NCI-H748 (cell line): ENCODE results near the gene DECR2.
"Not testable (repeated sequence)": the region's sequence is repeated elsewhere in the genome, so short reads cannot be mapped to it uniquely, and the experiment has no call there.

Source experiments
- DNase-seq: peaks from one replicate; lab custom pipeline; 2025; ENCODE audit not compliant: unreplicated experiment; lab: John Stamatoyannopoulos, UW

The DECR2 gene

GRCh38 chr16:401468-402348 is at the start of gene DECR2:
Gene DECR2, plus strand, starts transcription at chr16:401885. Its CDS starts 79 bp downstream, at chr16:401964.
- DNase-seq = peak; percentile 85

DNA sequence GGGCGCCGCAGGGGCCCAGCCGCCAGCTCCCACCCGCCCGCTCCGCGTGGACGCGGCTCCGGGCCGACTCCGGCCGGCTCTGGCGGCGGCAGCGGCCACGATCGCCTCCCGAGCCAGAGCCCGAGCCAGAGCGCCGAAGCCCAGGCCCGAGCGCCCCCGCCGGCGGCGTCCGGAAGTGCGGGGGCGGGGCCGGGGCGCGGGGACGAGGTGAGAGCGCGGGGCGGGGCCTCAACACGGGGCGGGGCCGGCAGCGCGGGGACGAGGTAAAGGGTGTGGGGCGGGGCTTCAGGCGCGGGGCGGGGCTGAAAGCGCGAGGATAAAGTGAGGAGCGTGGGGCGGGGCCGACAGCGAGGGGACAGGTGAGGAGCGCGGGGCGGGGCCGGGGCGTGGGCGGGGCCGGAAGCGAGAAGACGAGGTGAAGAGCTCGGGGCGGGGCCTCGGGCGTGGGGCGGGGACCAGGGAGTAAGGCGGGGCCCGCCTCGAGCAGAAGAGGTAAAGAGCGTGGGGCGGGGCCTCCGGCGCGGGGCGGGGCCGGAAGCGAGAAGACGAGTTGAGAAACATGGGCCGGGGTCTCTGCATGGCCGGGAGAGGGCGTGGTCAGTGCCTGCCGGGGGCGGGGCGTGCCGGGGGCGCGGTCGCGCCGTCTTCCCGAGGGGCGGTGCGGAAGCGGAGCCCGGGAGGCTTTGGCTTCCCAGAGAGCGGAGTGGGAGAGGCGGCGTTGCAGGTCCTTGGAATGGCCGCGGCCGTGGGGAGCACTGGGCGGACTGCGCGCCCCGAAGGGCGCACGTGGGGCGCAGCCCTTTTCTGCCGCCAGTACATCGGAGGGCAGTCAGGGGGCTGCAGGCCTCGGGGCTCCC is 48.9 kb upstream of the DECR2 start, which contains the start of gene AXIN1:
Gene AXIN1 (minus strand): TSS at position 177 of the 857 bp plus-strand sequence. CDS start 5,698 bp downstream, outside the sequence.
- peak; percentile 95 for DNase-seq

GRCh38 chr16:353404-354290 is 48.0 kb upstream of the DECR2 start:
- no peak for DNase-seq

DNA sequence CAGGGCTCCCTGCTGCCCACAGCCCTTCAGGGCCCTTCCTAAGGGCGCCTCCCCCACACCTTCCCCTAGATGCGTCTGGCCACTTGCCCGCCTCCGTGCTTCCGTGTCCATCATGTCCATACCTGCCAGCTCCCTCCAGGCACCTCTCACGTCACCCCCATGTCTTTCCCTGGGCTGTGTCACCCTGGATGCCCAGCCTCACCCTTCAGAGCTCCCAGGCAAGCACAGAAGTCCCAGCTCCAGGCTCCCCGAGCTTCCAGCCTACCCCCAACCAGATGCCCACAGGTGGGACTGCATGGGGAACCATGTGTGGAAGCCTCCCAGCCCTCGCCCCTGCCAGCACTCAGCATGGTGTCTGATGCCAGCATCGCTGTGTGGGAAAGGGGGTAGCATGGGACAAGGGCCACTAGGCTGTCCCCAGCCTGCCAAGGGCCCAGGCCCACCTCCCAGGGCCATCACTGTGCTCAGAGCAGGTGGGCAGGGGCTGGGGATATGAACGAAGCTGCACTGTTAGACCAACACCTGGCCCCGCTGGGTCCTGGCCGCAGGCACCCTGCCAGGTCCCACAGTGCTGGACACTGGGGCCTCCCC is 47.3 kb upstream of the DECR2 start:
- no peak for DNase-seq

DNA sequence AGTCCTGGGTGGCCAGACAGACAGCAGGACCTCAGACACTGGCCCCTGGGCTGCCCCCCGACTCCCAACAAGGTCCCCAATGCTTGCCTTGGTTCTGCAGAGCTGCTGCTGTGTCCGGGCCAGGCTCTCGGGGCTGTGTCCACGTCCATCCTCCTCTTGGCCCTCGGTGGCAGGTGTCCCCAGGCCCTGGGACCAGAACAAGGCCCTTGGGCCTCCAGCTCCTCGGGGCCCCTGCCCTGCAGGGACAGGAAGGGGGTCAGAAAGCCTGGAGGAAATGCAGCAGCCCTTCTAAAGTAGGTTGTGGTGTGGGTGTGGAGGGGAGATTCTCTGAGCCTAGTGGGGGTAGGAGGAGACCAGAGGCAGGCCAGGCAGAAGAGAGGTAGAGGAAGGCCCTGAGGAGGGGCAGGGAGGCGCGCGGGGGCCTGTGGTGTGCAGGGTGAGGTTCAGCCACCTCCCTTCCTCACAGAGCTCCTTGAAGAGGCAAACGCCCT is 46.7 kb upstream of the DECR2 start:
- no peak for DNase-seq

- no peak for DNase-seq
These were observed 44.9 kb upstream of the DECR2 start for GRCh38 chr16:356741-357140.

GRCh38 chr16:359067-359763 is 42.5 kb upstream of the DECR2 start:
- DNase-seq = no peak

- no peak for DNase-seq
These were observed 41.6 kb upstream of the DECR2 start for GRCh38 chr16:359871-360697.

- no peak for DNase-seq
These were observed 40.9 kb upstream of the DECR2 start for GRCh38 chr16:360698-361336.

DNA sequence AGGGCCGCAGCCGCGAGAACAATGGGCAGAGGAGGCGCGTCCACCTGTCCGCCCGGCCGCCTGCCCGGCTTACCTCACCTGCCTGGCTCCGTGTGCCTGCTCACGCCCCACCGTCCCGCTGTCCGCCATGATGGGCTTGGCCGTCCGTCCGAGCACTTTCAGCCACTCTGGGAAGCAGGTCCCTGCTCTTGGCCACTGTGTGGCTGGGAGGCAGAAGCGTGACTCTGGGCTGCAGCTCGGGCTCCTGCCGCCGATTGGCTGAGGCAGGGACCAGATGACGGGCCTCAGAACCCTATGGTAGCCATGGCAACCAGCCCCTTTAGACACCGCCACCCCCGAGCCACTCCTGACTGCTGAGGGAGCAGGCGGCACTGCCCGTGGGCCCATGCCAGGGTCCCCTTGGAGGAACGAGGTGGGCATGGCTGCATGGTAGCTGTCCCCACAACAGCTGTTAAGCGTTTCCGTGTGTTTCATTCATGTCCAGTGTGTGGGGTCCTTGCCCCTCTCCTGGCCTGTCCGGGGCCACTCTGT is 40.3 kb upstream of the DECR2 start:
- DNase-seq = peak; percentile 7

- DNase-seq = peak; percentile 77
These were observed 39.6 kb upstream of the DECR2 start for GRCh38 chr16:361872-362701.

GRCh38 chr16:362702-362999 is 39.0 kb upstream of the DECR2 start:
- DNase-seq = not testable (repeated sequence)

DNA sequence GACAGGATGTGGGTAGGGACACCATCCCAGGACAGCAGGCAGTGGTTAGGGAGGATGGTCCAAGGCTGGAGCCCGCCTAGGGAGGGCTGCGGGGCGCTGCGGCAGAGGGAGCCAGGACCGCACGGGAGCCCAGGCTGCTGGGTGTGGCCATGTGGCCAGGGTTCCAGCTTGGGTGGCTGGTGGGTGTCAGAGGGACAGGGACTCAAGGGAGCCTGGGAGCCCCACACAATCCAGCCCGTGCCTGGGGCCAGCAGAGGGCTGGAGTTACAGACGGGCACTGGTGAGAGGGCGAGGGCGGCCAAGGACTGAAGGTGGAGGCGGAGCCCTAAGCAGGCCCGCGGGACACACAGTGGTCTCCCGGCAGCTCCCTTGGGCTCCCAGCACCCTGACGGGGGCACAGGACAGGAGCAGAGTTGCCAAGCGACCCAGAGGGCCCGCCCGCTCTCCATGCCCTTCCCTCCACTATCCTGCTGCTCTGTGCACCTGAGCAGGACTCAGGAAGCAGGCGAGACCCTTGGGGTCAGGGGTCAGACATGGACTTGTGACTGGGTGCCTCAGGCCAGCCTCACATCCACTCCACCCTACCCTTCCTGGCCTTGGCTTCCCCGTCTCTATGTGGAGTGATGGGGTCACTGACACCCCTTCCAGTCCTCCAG is 38.4 kb upstream of the DECR2 start:
- DNase-seq = no peak

DNA sequence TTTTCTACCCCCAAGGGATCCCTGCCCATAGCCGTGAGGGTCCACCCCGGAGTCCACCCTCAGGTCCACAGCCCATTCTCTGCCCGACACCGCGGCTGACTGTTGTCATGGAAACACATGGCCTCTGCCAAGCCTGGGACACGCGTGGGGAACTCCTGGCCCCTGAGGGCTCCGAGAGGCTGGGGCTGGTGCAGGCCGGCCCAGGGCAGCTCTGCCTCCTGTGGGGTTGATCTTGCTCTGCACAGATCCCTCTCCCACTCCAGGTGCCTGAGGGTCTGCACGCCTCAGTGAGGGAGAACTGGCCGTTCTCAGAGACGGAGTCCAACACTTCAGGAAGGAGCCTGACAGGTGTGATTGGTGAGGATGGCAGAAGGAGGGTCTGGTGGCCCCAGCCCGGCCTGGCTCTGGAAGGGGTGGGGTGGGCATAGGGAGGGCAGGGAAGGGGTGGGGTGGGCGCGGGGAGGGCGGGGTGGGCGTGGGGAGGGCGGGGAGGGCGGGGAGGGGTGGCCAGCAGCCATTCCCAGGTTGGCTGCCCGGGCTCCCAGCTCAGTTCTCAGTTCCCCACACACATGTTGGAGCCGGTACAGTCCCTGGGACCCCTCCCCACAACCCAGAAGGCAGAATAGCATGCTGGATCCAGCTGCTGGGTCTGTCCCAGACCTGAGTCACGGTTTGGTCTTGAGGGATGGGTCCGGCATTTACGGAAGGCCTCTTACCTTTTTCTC is 37.8 kb upstream of the DECR2 start:
- no peak for DNase-seq

GRCh38 chr16:364595-365491 is 36.8 kb upstream of the DECR2 start:
- DNase-seq = no peak
